Brain microvascular endothelial cell (primary cell): ENCODE measurements around the gene BCL7B.
A peak's percentile ranks its signal among the peaks of the same experiment; 100 is the strongest.

Source experiments
- DNase-seq: peaks from one replicate; pipeline ENCODE4 v3.0.0-alpha.2; 2020
- H3K27ac ChIP-seq: fragments of 250-450 bp; sonication (Bioruptor Pico); 2 replicates; pipeline ENCODE4 v1.5.1; 2020; ENCODE audit warnings: mild to moderate bottlenecking, moderate library complexity
- H3K27me3 ChIP-seq: fragments of 250-450 bp; sonication (Bioruptor Pico); replicated peaks from 2 replicates; pipeline ENCODE4 v1.5.1; 2020; ENCODE audit warnings: mild to moderate bottlenecking
- H3K36me3 ChIP-seq: fragments of 250-450 bp; sonication (Bioruptor Pico); replicated peaks from 2 replicates; pipeline ENCODE4 v1.5.1; 2020; ENCODE audit warnings: mild to moderate bottlenecking
- H3K4me3 ChIP-seq: 2 replicates; pipeline ENCODE4 v1.5.1; 2011; ENCODE audit warnings: low read depth, mild to moderate bottlenecking, control low read depth, low read length, moderate library complexity
- CTCF ChIP-seq: IDR thresholded peaks from 2 replicates; pipeline ENCODE4 v1.5.1; 2011; ENCODE audit warnings: low read depth, mild to moderate bottlenecking, moderate library complexity, low read length, control low read depth, inconsistent platforms; ENCODE audit errors: missing control alignments
- in situ Hi-C: cut with HindIII; loops from 2 replicates; pipeline ENCODE4 v1.10.0; 2017; ENCODE audit warnings: low sequenced_read_pairs, low pct_ligation_motif_present

BCL7B gene

DNA sequence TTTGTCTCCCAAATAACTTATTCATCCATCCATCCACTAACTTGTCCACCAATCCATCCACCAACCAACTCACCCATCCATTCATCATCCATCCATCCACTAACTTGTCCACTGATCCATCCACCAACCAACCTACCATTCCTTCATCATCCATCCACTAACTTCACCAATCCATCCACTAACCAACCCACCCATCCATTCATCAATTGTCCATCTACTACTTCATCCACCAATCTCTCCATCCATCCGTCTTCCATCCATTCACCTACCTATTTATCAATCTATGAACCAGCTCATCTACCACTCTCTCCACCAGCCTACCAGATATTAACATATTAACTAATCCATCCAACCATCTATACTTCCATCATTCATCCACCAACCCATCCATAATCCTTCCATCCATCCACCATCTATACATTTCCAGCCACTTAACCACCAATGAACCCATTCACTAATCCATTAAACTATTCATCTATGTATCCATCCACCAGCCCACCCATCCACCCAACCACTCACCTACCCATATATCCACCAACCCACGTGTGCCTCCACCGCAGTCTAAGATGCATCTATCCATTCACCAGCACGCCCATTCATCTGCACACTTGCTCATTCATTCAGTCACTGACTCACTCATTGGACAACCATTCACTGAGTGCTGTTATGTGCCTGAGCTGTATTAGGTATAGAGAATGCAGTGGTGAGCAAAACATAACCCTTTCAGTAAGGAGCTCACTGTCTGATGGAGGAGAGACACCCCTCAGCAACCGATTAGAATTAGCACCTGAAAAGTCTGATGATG, 40.7 kb upstream of the BCL7B start:
- DNase-seq = no peak
- Histone ChIP-seq H3K27me3 (peaks cover 7% of the 10 kb centered on the region), H3K36me3 (no peaks in the 10 kb centered on the region), H3K27ac (no peak overlapping the region), H3K4me3 (no peak overlapping the region)
- TF ChIP-seq CTCF = no peak
- in situ Hi-C loops = no loop called here

DNA sequence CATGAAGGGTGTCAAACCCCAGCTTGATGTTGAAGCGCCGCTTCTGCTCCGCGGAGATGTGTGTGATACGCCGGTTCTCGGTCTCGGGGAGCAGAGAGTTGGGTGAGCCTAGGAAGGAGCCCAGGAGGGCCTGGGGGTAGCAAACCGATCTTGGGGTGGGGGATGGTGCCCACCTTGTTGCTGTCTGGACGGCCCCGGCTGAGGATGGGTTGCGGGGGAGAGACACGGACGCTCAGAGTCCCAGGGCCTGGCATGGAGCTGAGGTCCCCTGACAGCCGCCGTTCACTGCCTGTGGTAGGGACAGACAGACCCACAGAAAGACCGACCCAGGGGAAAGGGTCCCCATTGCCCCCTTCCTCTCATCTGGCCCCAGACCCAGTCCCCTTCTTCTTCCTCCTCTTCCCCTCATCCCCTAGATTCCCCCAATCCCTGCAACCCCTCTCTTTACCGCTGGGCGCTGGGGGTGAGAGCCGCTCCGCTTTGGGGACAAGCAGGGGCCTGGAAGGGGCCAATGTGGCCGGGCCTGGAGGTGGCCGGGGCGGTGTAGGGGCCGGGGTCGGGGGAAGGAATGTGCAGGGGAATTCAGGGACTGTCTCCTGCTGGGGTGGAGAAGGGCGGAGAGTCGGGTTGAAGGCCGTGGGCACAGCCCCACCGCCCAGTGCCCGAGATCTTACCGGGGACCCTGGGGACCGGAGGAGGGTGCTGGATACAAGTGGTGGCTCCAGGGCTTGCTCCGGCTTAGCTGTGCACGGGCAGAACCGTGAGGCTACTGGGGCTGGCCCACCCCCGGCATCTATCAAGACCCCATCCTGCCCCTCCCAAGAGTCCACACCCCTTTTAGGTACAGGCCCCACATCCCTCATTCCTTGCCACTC, 38.9 kb upstream of the BCL7B start:
- Histone ChIP-seq H3K4me3 (no peak overlapping the region), H3K36me3 (no peaks in the 10 kb centered on the region), H3K27me3 (peaks cover 7% of the 10 kb centered on the region), H3K27ac (no peak overlapping the region)
- no peak for DNase-seq
- in situ Hi-C loops = no loop called here
- TF ChIP-seq CTCF = peak; percentile 3

DNA sequence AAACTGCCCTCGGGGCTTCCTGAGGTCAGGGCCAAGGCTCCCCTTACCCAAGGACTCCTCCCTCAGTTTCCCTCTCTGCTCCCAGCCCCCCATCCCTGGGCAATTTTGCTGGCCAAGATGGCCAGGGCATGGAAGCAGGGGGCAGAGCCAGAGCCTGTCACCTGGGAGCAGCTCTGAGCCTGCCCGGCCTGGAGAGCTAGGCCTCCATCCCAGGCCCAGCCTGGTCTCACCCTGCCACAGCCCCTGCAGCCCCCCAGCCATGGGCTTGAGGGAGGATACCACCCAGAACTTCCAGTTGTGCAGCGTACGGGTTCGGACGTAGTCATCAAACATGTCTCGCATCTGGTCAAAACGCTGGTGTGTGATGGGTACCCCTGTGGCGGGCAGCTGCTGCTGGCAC, 37.9 kb upstream of the BCL7B start:
- no peak for DNase-seq
- Histone ChIP-seq H3K4me3 (no peak overlapping the region), H3K27me3 (peaks cover 7% of the 10 kb centered on the region), H3K36me3 (no peaks in the 10 kb centered on the region), H3K27ac (no peak overlapping the region)
- in situ Hi-C loops = no loop called here
- TF ChIP-seq CTCF = no peak

DNA sequence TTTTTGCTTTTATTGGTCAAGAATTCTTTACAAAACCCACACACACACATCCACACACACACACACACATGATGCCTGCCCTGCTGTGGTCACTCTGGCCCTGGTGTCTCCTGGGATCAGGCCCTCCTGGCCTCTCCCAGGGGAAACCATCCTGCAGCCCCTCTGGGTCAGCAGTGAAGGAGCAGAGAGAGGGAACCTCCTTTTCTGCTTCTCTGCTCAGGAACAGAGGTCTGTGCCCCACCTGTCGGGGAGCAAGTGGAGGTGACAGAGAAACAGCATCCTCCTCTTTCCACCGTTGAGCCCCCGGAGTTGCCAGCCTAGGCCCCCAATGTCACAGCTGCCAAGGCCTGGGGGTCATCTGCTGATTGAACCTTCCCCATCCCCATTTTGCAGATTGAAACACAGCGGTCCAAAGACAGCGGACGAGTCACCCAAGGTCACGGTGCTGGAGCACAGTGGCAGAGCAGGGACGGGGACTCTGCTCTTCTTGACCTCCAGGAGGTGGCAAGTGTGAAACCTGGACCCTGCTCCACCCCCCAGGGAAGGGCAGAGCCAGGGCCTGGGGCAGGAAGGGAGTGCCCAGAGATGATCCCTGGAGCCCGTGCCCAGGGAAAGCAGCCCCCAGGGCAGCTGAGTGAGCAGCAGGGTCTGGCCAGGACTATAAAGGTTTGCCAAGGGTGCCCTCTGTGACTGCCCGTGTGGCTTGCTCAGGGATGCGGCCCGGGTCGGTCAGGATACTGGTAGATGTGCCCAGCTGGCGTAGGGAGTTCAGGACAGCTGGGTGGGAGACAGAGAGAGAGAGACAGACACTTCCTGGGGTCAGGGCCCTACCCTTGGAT, 35.9 kb upstream of the BCL7B start:
- H3K27ac ChIP-seq = no peak overlapping the region
- no peak for DNase-seq
- H3K36me3 ChIP-seq = no peaks in the 10 kb centered on the region
- H3K27me3 ChIP-seq = peaks cover 7% of the 10 kb centered on the region
- in situ Hi-C loops = no loop called here
- no peak overlapping the region for H3K4me3 ChIP-seq
- TF ChIP-seq CTCF = no peak

DNA sequence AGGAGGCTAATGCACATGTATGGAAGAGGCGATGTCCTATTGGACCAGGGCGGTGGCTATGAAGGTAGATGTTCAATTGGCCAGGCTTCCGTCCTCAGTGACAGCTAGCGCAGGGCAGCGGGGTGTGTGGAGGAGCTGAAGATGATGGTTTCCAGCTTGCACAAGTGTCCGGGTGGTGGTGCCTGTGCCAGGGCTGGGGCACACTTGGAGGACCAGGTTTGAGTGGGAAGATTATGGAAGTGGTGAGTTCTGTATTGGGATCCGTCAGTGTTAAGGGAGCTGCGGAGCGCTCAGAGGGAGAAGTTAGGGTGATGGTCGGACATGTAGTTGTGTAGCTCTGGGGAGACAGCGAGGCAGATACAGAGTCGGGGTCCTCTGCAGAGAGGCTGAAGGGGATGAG, 29.4 kb upstream of the BCL7B start:
- no peak for DNase-seq
- Histone ChIP-seq H3K27ac (no peak overlapping the region), H3K4me3 (no peak overlapping the region), H3K36me3 (no peaks in the 10 kb centered on the region), H3K27me3 (no peaks in the 10 kb centered on the region)
- in situ Hi-C loops = no loop called here
- TF ChIP-seq CTCF = no peak
